Activated naive CD8-positive, alpha-beta T cell treated with anti-CD3 and anti-CD28 coated beads, Interleukin-2, amount 50 U/mL, for 16 hours (primary cell): ENCODE data around the gene NR1H2.

ENCODE experiments used
- DNase-seq: peaks from one replicate; pipeline ENCODE4 v3.0.0-alpha.2; 2020; ENCODE audit warnings: low read depth, low spot score

Gene NR1H2

DNA sequence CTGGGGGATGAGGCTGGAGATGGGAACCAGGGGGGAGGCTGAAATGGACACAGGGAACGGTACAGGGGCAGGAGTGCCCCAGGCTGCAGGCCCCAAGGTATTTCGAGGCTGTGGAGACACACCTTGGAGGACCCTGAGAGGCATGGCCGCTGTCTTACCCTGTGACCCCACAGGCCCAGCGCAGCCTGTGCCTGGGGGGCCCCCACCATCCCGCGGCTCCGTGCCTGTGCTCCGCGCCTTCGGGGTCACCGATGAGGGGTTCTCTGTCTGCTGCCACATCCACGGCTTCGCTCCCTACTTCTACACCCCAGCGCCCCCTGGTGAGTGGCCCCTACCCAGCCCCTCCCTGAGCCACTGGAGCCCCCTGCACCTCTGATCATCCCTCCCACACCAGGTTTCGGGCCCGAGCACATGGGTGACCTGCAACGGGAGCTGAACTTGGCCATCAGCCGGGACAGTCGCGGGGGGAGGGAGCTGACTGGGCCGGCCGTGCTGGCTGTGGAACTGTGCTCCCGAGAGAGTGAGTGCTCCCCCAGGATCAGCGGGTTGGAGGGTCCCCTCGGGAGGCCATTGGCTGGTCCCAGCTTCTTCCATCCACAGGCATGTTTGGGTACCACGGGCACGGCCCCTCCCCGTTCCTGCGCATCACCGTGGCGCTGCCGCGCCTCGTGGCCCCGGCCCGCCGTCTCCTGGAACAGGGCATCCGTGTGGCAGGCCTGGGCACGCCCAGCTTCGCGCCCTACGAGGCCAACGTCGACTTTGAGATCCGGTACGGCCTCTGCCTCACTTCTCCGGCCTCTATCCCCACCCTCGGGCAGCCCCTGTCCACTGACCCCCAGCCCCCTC lies 25.6 kb downstream of the NR1H2 start:
- no peak for DNase-seq

DNA sequence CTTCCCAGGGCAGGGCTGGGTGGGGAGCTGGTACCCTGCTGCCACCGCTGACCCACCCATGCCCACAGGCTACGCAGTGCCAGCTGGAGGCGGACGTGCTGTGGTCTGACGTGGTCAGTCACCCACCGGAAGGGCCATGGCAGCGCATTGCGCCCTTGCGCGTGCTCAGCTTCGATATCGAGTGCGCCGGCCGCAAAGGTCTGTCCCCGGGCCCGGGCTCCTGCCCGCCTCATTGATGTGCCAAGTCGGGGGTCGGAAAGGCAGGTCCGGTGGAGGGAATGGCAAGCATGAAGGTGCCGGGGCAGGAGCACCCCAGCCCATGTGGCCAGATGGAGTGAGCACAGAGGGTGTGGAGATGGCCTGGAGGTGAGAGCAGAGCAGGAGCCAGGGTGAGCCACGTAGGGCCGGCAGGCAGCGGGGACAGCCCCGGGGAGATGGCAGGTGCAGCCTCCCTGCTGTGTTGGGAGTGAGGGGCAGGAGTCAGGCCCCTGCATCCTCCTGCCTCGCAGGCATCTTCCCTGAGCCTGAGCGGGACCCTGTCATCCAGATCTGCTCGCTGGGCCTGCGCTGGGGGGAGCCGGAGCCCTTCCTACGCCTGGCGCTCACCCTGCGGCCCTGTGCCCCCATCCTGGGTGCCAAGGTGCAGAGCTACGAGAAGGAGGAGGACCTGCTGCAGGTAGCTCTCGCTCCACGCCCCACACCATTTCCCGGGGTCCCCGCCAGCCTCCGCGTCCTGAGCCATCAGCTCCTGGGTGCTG lies 26.5 kb downstream of the NR1H2 start:
- DNase-seq, result no peak

DNA sequence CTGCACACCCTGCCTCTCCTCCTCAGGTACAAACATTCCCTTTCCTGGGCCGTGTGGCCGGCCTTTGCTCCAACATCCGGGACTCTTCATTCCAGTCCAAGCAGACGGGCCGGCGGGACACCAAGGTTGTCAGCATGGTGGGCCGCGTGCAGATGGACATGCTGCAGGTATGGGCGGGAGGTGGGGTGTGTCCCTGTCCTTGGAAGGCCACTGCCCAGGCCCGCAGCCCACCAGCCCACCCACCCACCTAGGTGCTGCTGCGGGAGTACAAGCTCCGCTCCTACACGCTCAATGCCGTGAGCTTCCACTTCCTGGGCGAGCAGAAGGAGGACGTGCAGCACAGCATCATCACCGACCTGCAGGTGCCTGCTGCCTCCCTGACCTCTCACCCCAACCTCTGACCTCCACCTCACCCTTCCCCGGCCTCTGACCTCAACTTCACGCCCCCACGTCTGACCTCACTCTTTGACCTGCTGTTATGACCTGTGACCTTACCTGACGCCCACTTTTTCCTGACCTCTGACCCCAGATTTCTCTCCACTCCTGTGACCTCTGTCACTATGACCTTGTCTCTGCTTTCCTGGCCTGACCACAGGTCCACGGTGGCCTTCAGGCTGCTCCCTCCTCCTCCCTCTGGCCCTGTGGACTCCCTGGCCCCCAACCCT lies 30.0 kb downstream of the NR1H2 start:
- DNase-seq, result no peak

DNA sequence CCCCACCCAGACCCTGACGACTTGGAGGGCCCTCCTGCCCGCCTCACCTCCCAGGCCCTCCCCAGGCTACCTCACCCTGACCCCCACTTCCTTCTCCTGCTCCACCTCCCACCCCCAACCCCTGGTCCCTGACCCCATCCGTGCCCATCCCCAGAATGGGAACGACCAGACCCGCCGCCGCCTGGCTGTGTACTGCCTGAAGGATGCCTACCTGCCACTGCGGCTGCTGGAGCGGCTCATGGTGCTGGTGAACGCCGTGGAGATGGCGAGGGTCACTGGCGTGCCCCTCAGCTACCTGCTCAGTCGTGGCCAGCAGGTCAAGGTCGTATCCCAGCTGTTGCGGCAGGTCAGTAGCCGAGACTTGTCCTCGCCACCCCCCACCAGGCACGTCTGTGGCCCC lies 30.6 kb downstream of the NR1H2 start:
- no peak for DNase-seq

DNA sequence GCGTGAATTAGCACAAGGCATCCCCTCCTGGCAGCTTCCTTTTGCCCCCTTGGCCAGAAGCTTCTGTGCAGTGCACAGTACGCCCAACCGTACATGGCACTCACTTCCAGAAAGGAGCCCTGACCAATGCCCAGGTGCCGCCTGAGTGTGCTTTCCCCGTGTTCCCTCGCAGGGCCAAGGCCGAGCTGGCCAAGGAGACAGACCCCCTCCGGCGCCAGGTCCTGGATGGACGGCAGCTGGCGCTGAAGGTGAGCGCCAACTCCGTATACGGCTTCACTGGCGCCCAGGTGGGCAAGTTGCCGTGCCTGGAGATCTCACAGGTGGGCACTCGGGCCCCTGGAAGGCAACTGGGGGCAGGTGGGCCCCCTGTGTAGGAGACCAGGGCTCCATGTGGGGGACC lies 33.1 kb downstream of the NR1H2 start:
- DNase-seq, result no peak

DNA sequence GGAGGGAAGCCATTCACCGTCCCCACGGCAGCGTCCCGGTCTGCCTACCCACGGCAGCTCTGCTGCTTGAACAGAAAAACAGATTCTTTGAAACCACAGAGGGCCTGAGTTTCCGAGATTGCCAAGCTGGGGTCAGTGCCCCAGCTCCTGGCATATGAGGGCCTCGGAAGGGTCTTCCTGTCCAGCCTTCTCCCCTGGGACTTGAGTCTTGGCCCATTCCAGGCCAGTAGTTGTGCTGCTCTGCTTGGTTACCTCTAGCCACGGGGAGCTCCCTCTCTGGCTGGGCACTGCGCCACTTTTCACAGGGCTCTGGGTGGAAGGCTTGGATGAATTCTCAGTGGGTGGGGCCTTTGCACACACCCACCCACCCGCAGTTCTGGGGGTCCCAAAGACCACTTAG lies 33.9 kb downstream of the NR1H2 start:
- no peak for DNase-seq

DNA sequence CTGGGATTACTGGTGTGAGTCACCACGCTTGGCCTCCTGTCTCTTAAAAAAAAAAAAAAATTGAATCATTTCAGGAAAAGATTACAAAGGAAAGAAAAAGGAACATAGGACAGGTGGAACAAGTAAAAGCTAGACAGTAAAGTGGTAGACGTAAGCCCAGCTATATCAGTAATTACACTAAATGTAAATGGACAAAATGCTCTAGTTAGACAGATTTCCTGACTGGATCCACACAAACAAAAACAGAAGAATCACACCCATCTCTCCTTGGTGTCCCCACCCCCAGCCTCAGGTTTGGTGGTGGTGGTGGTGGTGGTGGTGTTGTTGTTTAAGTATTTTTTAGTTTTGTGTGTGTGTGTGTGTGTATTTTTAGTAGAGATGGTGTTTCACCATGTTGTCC lies 36.2 kb downstream of the NR1H2 start:
- no peak for DNase-seq

DNA sequence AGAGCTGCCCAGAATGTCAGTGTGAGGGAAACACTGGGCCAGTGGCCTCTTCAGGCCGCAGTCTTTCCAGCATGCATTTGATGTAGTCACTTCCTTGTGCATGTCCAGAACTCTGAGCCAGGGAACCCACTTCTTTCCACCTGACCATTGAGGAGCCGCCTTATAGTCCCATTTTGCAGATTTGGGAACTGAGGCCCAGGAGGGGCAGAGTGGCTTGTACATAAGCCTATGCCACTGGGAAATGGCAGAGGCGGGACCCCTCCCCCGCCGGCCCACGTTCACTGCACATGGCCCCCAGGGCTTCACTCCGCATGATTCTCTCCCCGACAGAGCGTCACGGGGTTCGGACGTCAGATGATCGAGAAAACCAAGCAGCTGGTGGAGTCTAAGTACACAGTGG lies 36.8 kb downstream of the NR1H2 start:
- DNase-seq, result no peak

DNA sequence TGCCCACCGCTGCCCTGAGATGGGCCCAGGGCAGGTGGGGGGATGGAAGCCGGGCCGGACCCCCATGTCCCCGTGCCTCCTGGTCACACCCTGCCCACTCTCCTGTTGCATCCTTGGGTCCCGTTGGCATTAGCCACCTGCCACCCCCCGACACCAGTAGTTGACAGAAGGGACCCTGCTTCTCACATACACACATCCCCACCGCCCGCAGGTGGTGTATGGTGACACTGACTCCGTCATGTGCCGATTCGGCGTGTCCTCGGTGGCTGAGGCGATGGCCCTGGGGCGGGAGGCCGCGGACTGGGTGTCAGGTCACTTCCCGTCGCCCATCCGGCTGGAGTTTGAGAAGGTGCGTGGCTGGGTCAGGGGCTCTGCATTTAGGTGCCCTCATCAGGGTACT lies 37.3 kb downstream of the NR1H2 start:
- DNase-seq, result no peak

DNA sequence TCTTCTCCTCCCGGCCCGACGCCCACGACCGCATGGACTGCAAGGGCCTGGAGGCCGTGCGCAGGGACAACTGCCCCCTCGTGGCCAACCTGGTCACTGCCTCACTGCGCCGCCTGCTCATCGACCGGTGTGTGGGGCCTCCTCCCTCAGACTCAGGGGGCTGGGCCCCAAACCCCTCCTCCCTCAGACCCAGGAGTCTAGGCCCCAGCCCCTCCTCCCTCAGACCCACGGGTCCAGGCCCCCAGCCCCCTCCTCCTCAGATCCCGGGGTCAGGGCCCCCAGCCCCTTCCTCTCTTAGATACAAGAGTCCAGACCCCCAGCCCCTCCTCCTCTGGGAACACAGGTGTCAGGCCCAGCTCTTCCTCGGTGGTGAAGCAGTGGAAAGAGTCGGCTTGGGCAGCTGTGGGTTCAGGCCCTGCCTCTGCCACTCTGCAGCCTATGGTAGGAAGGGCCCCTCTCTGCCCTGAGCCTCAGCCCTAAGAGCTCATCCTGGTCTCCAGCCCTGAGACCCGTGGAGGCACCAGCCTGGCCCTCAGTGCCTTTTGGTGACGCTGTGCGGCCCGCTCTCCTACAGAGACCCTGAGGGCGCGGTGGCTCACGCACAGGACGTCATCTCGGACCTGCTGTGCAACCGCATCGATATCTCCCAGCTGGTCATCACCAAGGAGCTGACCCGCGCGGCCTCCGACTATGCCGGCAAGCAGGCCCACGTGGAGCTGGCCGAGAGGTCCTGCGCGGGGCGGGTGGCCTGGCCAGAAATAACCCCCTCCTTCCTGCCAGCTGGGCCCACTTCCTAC lies 38.8 kb downstream of the NR1H2 start:
- DNase-seq, result peak; percentile 25

DNA sequence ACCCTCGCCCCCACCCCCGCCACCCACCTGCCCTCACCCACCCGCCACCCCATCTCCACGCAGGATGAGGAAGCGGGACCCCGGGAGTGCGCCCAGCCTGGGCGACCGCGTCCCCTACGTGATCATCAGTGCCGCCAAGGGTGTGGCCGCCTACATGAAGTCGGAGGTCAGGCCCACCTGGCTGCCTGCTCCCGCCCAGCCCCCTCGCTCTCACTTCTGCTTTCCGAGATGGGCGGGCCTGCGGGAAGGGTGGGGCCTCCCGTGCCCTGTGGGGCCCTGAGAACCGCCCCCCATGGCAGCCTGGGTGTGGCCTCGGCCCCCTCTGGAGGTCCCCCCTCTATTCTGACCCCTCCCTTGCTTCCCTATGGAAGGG lies 39.4 kb downstream of the NR1H2 start:
- no peak for DNase-seq

DNA sequence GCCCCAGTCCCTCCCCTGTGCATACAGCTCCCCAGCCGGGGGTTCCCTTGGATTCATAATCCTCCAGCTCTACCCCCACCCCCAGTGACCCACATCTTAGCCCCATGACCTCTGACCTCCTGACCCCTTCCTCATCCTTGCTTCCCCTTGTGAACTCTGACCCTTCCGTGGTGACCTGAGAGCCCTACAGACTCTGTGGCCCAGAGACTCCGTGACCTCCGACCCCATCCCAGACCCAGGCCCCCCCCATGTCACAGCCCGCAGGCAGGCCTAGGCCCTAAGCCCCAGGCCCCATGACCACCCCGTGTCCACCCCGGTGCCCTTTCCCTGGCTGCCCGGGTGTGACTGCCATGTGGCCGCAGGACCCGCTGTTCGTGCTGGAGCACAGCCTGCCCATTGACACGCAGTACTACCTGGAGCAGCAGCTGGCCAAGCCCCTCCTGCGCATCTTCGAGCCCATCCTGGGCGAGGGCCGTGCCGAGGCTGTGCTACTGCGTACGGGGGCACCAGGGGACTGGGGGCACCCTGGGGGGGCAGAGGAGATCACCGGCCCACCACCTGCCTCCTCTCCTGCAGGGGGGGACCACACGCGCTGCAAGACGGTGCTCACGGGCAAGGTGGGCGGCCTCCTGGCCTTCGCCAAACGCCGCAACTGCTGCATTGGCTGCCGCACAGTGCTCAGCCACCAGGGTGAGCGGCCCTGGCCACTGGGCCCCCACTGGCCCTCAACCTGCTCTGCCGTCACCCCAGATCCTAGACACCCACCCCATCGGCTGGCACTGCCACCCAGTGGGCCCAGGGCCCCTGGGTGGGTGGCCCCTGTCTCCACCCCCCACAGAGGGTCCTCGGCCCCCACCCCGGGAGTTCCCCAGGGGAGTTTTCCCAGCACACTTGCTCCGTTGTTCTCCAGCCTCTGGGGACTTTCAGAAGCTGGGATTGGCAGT lies 40.0 kb downstream of the NR1H2 start:
- DNase-seq, result no peak

DNA sequence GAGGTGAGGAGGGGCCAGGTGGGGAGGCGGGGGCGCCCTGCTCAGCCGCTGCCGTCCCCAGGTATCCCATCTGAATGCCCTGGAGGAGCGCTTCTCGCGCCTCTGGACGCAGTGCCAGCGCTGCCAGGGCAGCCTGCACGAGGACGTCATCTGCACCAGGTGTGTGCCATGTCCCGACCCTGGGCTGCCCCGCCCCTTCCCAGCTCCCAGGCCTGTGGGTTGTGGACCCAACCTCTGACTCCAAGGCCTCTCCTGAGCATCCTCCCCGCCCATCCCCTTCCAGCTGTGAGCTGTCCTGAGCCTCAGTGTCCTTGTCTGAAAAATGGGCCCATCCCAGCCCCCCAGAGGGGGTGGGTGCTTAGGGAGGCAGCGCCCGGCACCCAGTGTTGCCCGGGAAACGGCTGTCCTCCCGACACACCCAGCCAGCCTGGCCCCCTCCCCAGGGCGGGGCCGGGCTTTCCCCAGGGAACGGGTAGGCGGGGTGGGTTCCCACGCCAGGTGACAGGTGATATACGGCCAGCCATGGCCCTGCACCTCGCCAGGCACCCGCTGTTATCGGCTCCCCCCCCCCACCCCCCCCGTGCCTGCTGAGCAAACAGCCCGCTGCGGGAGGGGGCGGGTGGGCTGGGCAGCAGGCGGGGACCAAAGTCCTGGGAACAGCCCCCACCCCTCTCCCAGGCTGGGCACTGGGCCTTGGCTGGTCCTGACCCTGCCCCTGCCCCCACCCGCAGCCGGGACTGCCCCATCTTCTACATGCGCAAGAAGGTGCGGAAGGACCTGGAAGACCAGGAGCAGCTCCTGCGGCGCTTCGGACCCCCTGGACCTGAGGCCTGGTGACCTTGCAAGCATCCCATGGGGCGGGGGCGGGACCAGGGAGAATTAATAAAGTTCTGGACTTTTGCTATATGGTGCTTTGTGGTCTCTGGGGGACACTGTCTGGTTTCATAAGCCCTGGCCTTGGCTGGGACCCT lies 41.1 kb downstream of the NR1H2 start:
- no peak for DNase-seq

DNA sequence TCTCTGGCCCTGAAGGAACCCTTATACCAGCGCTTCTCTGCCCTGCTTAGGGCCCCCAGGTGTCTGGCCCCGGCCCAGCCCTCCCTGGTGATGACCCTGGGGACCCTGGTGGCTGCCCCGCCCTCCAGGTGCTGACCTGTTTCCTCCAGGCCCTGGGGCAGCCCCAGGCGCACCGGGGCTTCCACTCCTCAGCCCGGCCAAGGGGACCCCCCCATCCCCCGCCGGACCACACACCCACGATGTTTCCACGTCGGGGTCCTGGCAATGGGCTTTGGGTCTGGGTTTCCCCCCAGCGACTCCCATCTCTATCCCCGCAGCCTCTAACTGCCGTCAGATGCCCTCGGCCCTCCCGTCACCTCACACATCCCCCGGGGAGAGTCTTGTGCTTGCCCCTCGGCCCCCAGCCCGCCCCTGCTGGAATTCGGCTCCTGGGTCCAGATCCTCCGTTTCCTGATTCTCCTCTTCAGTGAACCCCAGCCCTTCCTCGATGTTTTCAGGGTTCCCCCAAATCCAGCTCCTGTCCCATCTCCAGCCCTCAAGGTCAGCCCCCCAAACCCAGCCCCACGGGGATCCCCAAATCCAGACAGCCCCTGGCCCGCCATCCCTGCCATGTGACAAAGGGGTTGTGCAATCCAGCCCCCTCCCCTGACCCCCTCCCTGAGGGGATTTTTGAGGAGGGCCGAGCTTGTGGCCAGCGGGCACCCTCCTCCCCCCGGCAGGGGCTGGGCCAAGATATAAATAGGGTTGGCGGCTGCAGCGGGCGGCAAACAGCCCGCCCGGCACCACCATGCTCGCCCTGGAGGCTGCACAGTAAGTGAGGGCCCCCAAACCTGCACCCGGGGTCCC lies 42.1 kb downstream of the NR1H2 start, which contains the start of gene SPIB:
Gene SPIB (plus strand): TSS at position 763 of the 846 bp plus-strand sequence. CDS start 25 bp downstream, at position 788.
- no peak for DNase-seq

DNA sequence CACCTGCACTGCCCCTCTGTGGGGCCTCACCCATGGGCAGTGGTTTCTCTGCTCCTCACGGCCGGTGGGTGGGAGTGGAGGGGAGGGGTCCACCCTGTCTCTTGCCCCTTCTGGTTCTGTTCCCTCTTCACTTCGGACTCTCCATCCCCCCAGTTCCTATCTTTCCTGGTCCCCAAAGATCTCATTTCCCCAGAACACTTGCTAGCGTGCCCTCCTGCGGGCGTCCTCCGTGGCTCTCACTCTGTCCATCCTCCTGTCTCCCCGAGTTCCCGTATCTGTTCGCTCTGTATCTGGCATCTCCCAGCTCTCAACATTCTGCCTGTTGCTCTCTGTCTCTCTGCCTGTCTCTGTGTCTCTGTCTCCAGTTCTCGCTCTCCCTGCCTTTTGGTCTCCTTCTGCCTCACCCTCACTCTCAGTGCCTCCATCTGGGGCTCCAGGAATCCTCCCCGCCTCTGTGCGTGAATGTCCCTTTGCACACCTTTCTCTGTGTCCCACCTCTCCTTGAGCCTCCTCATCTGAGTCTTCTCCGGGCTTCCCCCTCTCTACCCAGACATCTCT lies 42.8 kb downstream of the NR1H2 start:
- DNase-seq, result no peak

DNA sequence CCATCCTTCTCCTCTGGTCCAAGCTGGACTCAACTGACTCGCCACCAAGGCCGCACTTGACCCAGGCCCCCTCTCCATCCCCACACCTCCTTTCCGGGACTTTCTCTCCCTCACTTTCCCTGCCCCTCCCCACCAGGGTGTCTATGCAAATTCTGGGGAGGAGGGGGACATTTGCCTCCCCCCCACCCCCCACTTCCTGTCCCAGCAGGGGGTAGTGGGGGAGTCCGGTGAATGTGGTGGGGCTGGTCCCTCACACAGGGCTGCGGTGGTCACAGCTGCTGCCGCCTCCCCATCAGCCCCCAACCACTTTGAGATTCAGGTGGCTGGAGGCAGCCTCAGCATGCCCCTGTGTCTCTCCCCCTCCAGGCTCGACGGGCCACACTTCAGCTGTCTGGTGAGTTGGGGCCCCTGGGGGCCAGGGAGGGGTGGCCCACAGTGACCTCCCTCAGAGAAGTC lies 43.4 kb downstream of the NR1H2 start:
- DNase-seq, result no peak

DNA sequence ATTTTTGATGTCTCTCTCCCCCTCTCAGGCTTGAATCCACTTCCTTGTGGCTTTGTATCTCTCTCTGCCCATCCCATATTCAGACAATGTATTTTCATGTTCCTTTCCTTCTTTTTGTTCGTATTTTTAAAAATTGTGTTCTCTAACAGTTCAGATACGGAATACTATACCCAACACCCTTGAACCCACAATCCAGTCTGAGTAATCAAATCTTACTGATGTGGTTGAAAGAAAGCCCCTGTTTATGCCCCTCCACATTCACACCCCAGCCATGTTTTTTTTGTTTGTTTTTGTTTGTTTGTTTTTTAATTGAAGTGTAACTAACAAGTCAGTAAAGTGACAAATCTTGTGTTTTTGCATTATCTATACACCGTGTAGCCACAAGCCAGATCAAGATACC lies 43.9 kb downstream of the NR1H2 start:
- DNase-seq, result no peak

DNA sequence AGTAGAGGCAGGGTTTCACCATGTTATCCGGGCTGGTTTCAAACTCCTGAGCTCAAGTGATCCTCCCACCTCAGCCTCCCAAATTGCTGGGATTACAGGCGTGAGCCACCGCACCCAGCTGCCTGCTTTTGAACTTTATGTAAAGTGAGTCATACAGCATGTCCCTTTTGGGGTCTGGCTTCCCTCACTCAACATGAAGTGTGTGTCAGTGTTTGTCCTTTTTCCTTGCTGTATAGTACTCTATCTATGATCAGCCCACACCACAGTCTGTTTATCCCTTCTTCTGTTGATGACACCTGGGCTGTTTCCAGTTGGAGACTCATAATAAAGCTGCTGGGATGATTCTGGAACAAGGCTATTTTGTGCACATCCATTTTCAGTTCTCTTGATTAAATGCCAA lies 44.6 kb downstream of the NR1H2 start:
- DNase-seq, result no peak
